AG09319 (cell line): ENCODE data around the gene VAMP5.
A peak's percentile ranks its signal among the peaks of the same experiment; 100 is the strongest.
"Not testable (repeated sequence)": the region's sequence is repeated elsewhere in the genome, so short reads cannot be mapped to it uniquely, and the experiment has no call there.

Experiments
- DNase-seq: peaks from one replicate; pipeline ENCODE4 v3.0.0-alpha.2; 2010; ENCODE audit warnings: low read depth; ENCODE audit errors: extremely low read depth
- TF ChIP-seq, protein P1 (sequence below): IDR thresholded peaks from 2 replicates; pipeline ENCODE4 v1.5.1; 2011; ENCODE audit warnings: low read depth, mild to moderate bottlenecking, inconsistent platforms, low read length, moderate library complexity

The VAMP5 gene

DNA sequence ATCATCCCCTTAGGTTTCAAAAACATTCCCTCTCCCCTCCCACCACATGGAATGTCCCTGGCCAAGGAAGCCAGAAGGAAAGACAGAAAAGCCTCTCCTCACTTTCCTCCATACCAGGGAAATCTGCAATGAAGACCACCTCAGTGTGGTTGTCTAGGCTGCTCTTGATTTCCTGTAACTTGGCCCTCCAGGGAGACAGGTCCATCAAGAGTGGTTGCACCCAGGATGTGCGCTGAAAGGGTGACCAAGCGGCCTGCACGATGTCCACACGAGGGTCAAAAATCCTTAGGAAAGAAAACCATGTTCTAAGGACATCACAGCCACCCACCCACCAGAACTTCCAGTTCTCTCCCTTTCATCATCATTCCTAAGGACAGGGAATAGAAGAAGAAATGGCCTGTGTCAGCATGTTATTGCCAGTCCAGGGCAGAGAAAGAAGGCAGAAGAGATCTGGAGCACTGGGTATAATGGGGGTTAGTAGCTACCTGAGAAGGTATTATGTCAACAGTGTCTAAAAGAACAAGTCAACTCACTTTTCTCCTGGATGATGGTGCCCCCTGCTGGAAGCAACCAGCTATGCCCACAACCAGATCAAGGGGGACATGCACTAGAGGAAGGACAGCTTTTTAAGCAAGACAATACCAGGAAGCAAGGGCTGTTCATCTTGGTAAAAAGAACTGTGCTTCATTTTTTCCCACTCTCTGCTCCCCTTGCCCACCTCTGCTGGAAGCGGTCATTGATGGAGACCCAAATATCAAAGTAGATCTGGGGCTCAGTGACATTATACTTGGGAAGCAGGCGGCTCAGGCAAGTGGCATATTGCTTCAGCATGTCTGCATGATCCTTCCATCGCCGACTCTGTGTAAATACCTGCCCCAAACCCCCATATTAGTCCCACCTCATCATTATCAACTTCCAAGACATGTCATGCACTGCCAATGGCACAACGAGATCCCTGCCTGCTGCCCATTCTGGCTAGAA, 32.2 kb upstream of the VAMP5 start:
- TF ChIP-seq, protein P1, sequence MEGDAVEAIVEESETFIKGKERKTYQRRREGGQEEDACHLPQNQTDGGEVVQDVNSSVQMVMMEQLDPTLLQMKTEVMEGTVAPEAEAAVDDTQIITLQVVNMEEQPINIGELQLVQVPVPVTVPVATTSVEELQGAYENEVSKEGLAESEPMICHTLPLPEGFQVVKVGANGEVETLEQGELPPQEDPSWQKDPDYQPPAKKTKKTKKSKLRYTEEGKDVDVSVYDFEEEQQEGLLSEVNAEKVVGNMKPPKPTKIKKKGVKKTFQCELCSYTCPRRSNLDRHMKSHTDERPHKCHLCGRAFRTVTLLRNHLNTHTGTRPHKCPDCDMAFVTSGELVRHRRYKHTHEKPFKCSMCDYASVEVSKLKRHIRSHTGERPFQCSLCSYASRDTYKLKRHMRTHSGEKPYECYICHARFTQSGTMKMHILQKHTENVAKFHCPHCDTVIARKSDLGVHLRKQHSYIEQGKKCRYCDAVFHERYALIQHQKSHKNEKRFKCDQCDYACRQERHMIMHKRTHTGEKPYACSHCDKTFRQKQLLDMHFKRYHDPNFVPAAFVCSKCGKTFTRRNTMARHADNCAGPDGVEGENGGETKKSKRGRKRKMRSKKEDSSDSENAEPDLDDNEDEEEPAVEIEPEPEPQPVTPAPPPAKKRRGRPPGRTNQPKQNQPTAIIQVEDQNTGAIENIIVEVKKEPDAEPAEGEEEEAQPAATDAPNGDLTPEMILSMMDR, result peak; percentile 88
- DNase-seq, result no peak

DNA sequence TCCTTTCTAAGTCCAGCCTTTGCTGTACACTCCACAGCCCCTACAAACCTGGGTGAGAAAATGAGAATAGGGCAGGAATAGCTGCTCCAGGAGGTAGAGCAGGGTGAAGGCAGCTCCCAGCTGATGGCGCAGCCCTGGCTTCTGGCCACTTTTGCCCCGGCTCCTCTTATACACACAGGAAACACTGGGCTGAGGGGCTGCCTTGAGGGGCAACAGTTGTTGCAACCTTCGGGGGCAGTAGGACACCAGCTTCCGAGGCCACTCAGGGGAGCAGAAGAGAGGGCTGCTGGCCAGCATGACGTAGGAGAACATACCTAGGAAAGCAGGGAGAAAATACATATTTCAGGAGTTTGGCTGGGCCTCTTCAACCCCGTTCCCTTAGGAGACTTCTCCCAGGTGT, 31.0 kb upstream of the VAMP5 start:
- TF ChIP-seq, protein P1, result no peak
- no peak for DNase-seq

DNA sequence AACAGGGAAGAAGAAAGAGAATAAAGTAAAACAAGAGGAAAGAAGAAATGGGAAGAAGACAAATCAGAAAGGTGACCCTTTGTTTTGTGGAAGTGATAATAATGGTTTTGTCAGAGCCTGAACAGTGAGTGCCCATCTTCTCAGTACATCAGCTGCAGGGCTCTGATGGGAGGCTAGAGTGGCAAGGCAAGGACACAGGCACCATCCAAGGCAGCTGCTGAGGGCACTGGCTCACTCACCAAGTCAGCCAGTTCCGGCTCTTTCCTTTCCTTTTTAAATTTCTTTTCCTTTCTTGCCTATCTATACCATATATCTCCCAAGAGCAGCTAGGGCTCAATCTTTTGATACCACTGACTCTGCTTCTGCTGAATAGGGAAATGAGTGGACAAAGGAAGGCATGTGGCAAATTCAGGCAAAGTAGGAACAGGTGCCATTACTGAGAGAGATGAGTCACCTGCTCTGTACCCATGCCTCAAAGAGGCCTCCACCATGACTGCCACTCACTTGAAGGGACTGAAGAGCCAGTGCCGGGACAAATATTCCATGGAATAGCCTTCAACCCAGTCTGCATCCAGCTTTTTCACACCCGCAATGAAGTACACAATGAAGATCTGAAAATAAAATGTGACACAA, 29.1 kb upstream of the VAMP5 start:
- TF ChIP-seq, protein P1, result no peak
- DNase-seq, result no peak

DNA sequence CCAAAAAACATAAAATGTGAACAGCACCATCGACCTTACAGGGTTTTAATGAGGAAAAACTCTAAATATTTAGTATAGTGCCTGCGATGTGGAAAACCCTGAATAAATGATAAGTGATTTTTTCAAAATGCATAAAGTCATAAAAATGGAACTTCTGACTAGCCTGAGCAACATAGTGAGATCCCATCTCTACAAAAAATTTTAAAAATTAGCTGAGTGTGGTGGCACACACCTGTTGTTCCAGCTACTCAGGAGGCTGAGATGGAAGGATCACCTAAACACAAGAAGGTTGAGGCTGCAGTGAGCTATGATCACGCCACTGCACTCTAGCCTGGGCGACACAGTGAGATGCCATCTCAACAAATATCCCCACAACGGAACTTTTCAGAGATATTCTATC, 27.1 kb upstream of the VAMP5 start:
- no peak for DNase-seq
- TF ChIP-seq, protein P1, result no peak

DNA sequence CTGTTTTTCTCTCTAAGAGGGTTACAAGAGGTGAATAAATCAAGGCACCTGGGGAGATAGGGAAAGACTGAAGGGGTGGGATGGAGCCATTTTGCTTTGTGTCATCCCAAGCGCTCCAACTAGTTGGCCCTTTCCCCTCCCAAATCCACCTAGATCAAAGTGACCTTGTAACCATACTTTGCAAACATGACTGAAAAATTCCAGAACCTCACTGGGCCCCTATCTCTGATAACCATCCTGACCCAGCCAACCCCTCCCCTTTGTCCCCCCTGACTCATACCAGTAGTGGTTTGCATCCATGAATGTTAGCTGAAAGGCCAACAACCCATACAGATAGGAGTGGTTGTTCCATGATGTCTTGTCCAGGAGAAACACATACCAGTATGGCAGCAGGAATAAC, 26.1 kb upstream of the VAMP5 start:
- TF ChIP-seq, protein P1, result no peak
- no peak for DNase-seq

DNA sequence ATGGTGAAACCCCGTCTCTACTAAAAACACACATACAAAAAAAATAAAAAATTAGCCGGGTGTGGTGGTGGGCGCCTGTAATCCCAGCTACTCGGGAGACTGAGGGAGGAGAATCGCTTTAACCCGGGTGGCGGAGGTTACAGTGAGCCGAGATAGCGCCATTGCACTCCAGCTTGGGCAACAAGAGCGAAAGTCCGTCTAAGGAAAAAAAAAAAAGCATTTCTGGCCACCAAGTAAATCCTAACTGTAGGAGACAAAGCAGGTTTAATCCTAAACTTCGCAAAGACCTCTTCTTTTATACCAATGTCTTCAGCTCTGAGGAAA, 23.9 kb upstream of the VAMP5 start:
- not testable (repeated sequence) for DNase-seq

DNA sequence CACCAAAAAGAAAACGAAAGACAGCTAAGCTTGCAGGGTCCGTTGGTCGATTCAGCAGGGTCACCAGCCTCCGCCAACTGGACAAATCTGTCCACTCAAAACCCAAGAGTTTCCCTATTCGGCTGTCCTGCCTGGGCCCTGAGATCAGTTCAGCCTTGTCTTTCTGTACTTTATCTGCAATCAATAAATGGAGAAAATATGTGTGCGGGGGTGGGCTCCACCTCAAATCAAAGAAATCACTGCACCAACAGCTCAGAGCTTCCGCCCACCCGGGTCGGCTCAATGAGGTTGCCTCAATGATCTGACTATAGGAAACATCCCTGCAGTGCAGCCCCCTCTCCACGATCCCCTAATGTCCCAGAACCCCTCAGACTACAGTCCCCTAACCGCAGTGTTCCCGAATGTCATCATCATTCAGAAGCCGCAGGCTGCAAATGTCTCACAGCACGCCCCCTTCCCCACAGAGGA, 23.4 kb upstream of the VAMP5 start:
- TF ChIP-seq, protein P1, result no peak
- DNase-seq, result no peak
